Measurements from ENCODE around the gene JPT2. TPM values are rescaled to one million over a fixed set of nuclear protein-coding genes. Genes with fewer than 3 reads are reported as not detected.

Gene JPT2
- total and polyA plus RNA-seq, 10 of the 15 experiments (the other 5 are each of a cell fraction or from before 2014, with no cell fraction given), result 11.7 to 78.4 (median 48.4) TPM

DNA sequence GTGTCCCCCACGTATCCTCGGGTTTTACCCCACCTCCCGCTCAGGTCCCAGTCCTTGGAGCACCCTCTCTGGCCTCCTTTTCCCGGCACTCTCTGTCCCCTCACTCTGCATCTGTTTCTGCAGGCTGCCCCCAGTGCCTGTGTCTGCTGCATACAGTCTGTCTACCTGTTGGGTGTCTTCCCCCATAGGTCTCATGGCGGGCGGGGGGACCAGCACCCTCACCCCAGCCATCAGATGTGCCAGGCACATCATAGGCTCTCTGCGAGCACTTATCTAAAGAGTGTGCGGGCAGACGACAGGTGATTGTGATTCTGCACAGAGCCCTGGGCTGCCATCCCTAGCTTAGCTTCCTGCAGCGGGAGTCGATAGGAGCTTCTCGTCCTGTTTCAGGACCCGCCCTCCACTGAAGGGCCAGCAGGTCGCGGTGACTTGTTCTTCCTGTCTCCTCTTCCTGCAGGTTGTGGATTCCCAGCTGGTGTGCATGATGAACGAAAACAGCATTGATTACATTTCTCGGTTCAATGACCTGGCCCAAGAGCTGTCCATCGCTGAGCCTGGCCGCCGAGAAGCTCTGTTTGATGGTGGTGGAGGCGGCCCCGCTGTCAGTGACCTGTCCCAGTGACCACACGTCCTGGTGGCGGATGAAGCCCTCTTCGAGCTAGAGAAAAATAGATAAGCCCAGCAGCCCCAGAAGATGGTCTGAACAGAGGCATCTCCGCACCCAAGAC is 4.5 kb upstream of the JPT2 start:
- FAIRE-seq (no peak), ATAC-seq (no peak), DNase-seq (ENCODE audit: low read depth, low spot score) (no peak)
- H3K4me1 ChIP-seq (ENCODE audit: control insufficient read depth, insufficient read depth, low read length), result no peaks in the 10 kb centered on the region
- no peaks in the 10 kb centered on the region for H4K20me1 ChIP-seq (ENCODE audit: control insufficient read depth, insufficient read depth)
- intact Hi-C loops (cut with micrococcal nuclease; ENCODE audit: unreplicated experiment), result no loop called here
- no peak overlapping the region for H2AFZ ChIP-seq (ENCODE audit: control insufficient read depth, low read depth, low read length)
- H3K79me2 ChIP-seq (ENCODE audit: control insufficient read depth, insufficient read depth, low read length), result peaks cover 3% of the 10 kb centered on the region
- no TSS peak for BruUV-seq (replicated peaks)
- no peak overlapping the region for H3K4me2 ChIP-seq (ENCODE audit: control insufficient read depth, insufficient read depth)
- H3K9ac ChIP-seq (ENCODE audit: control insufficient read depth, insufficient read depth, low read length), result no peak overlapping the region
- in situ Hi-C loops (cut with MboI), result no loop called here
- H3K27me3 ChIP-seq (replicated peaks in 1 of 2; ENCODE audit: control insufficient read depth in 2 of 2, insufficient read depth in 2 of 2, low read length in 1 of 2), result no peaks in the 10 kb centered on the region
- ChIA-PET CTCF (no interaction called here), POLR2A (no interaction called here), SMC1A (ENCODE audit: uncharacterized antibody, unreplicated experiment) (no interaction called here), RAD21 (ENCODE audit: unreplicated experiment) (no interaction called here)
- H3K9me3 ChIP-seq (replicated peaks; ENCODE audit: control insufficient read depth, insufficient read depth, low read length), result no peaks in the 10 kb centered on the region
- H3K4me3 ChIP-seq, result no peak overlapping the region
- no peak overlapping the region for H3K27ac ChIP-seq (ENCODE audit: control insufficient read depth, insufficient read depth)
- peaks cover 8 to 21% of the 10 kb centered on the region in 2 experiments; a peak in 3 of 4 replicates for H3K36me3 ChIP-seq (ENCODE audit: control insufficient read depth in 2 of 2, insufficient read depth in 2 of 2, low read length in 1 of 2)
- WGBS (ENCODE audit: insufficient coverage, insufficient replicate concordance, low lambda C conversion rate, missing lambda C conversion rate), result 87% methylated on average over 26 of the region's 26 CpGs
- no peak for TF ChIP-seq SMAD5 (IDR thresholded peaks at IDR 0.05; ENCODE audit: low read depth)
- no peak for TF ChIP-seq CREB1 (IDR thresholded peaks at IDR 0.05; ENCODE audit: low read depth)
- TF ChIP-seq WRNIP1 (IDR thresholded peaks at IDR 0.05; ENCODE audit: borderline replicate concordance, low read depth, low read length), result no peak
- TF ChIP-seq, protein P1, sequence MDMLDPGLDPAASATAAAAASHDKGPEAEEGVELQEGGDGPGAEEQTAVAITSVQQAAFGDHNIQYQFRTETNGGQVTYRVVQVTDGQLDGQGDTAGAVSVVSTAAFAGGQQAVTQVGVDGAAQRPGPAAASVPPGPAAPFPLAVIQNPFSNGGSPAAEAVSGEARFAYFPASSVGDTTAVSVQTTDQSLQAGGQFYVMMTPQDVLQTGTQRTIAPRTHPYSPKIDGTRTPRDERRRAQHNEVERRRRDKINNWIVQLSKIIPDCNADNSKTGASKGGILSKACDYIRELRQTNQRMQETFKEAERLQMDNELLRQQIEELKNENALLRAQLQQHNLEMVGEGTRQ (IDR thresholded peaks at IDR 0.05; ENCODE audit: borderline replicate concordance, low read depth, low read length), result no peak
- TF ChIP-seq POLR2A (IDR thresholded peaks at IDR 0.05; ENCODE audit: low read depth, low read length), result no peak
- TF ChIP-seq STAT1 (conservative IDR thresholded peaks at IDR 0.05), result no peak
- TF ChIP-seq ATF7 (IDR thresholded peaks at IDR 0.05; ENCODE audit: low read depth), result no peak
- TF ChIP-seq, protein P2, sequence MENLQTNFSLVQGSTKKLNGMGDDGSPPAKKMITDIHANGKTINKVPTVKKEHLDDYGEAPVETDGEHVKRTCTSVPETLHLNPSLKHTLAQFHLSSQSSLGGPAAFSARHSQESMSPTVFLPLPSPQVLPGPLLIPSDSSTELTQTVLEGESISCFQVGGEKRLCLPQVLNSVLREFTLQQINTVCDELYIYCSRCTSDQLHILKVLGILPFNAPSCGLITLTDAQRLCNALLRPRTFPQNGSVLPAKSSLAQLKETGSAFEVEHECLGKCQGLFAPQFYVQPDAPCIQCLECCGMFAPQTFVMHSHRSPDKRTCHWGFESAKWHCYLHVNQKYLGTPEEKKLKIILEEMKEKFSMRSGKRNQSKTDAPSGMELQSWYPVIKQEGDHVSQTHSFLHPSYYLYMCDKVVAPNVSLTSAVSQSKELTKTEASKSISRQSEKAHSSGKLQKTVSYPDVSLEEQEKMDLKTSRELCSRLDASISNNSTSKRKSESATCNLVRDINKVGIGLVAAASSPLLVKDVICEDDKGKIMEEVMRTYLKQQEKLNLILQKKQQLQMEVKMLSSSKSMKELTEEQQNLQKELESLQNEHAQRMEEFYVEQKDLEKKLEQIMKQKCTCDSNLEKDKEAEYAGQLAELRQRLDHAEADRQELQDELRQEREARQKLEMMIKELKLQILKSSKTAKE (IDR thresholded peaks at IDR 0.05; ENCODE audit: low read depth, poor library complexity, severe bottlenecking), result no peak
- no peak for TF ChIP-seq NR2C1 (IDR thresholded peaks at IDR 0.05)
- TF ChIP-seq, protein P3, sequence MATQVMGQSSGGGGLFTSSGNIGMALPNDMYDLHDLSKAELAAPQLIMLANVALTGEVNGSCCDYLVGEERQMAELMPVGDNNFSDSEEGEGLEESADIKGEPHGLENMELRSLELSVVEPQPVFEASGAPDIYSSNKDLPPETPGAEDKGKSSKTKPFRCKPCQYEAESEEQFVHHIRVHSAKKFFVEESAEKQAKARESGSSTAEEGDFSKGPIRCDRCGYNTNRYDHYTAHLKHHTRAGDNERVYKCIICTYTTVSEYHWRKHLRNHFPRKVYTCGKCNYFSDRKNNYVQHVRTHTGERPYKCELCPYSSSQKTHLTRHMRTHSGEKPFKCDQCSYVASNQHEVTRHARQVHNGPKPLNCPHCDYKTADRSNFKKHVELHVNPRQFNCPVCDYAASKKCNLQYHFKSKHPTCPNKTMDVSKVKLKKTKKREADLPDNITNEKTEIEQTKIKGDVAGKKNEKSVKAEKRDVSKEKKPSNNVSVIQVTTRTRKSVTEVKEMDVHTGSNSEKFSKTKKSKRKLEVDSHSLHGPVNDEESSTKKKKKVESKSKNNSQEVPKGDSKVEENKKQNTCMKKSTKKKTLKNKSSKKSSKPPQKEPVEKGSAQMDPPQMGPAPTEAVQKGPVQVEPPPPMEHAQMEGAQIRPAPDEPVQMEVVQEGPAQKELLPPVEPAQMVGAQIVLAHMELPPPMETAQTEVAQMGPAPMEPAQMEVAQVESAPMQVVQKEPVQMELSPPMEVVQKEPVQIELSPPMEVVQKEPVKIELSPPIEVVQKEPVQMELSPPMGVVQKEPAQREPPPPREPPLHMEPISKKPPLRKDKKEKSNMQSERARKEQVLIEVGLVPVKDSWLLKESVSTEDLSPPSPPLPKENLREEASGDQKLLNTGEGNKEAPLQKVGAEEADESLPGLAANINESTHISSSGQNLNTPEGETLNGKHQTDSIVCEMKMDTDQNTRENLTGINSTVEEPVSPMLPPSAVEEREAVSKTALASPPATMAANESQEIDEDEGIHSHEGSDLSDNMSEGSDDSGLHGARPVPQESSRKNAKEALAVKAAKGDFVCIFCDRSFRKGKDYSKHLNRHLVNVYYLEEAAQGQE (IDR thresholded peaks at IDR 0.05; ENCODE audit: low read depth, low read length), result no peak
- TF ChIP-seq, protein P4, sequence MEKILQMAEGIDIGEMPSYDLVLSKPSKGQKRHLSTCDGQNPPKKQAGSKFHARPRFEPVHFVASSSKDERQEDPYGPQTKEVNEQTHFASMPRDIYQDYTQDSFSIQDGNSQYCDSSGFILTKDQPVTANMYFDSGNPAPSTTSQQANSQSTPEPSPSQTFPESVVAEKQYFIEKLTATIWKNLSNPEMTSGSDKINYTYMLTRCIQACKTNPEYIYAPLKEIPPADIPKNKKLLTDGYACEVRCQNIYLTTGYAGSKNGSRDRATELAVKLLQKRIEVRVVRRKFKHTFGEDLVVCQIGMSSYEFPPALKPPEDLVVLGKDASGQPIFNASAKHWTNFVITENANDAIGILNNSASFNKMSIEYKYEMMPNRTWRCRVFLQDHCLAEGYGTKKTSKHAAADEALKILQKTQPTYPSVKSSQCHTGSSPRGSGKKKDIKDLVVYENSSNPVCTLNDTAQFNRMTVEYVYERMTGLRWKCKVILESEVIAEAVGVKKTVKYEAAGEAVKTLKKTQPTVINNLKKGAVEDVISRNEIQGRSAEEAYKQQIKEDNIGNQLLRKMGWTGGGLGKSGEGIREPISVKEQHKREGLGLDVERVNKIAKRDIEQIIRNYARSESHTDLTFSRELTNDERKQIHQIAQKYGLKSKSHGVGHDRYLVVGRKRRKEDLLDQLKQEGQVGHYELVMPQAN (conservative IDR thresholded peaks at IDR 0.05), result no peak
- TF ChIP-seq STAT3 (IDR thresholded peaks at IDR 0.05; ENCODE audit: low read depth, low read length), result no peak
